Activated CD8-positive, alpha-beta memory T cell treated with anti-CD3 and anti-CD28 coated beads, Interleukin-2, amount 50 U/mL, for 48 hours (primary cell): ENCODE data around the gene MARCHF9.

Source experiments
- DNase-seq: peaks from one replicate; pipeline ENCODE4 v3.0.0-alpha.2; 2020

MARCHF9 gene

DNA sequence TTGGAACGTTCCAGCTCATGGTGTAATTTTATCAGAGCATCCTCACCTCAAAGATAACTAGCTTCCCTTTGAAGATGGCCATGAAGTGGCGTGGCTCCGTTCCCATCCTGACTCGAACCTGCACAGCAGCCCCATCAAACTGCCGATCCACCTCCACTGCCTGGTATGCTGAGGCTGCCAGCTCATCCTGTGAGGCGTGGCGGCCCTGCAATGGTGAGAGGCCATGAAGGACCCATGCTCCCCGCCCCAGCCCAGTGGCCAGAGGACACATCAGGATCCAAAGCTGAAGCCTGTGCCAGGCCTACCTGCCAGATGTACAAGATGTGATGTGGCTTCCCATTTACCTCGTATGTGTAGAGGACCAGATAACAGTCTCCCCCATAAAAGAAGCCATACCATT, 52.4 kb downstream of the MARCHF9 start:
- DNase-seq, result no peak

DNA sequence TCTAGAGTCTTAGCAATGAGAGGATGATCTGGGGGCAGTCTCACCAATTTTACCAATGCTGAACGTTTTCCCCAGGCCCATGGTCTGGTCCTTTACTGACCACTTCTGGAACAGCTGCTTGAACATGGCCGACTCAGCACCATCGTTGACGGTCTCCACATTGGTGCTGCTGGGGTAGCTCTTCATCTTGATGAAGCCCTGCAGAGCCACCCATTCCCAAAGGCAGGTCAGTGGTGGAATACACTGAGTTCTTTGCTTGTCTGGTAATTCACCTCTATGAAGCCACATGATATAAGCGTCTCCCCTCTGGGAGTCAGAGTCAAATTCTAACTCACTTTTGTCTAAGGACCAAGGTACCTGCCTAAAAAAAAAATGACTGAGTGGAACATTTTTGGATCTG, 53.4 kb downstream of the MARCHF9 start:
- no peak for DNase-seq

DNA sequence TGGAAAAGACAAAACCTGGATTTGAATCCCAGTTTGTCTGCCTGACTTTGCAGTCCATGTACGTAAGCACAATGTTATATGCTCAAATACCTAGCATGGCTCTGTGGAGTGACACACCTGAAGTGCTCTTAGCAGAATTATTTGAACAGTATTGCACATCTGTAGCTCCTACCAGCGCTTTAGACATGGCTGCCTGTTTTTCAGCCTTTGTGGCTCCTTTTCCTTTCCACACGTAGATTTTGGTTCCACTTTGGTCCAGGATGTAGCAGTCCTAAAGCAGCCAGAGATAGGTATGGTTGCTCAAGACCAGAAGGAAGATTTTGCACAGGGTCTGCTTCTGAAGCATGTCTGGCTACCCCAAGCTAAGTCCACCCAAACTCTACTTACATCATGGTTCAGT, 54.5 kb downstream of the MARCHF9 start:
- DNase-seq, result no peak
